ENCODE measurements around the gene ZNF638.

The ZNF638 gene

GRCh38 chr2:71474116-71474743 lies 142.6 kb downstream of the ZNF638 start:
- FAIRE-seq, result no peak

- no peak for FAIRE-seq
These were observed 143.3 kb downstream of the ZNF638 start for GRCh38 chr2:71474744-71475397.

- FAIRE-seq, result no peak
These were observed 144.9 kb downstream of the ZNF638 start for GRCh38 chr2:71476495-71476894.

- FAIRE-seq, result no peak
These were observed 145.7 kb downstream of the ZNF638 start for GRCh38 chr2:71477231-71477691.

GRCh38 chr2:71478806-71479205 lies 147.2 kb downstream of the ZNF638 start:
- no peak for FAIRE-seq

GRCh38 chr2:71479261-71479660 lies 147.7 kb downstream of the ZNF638 start:
- FAIRE-seq, result no peak

- no peak for FAIRE-seq
These were observed 149.5 kb downstream of the ZNF638 start for GRCh38 chr2:71481111-71481510.

GRCh38 chr2:71482055-71482454 lies 150.5 kb downstream of the ZNF638 start:
- FAIRE-seq, result no peak

- no peak for FAIRE-seq
These were observed 151.7 kb downstream of the ZNF638 start for GRCh38 chr2:71483246-71483645.

GRCh38 chr2:71484354-71484753 lies 152.8 kb downstream of the ZNF638 start:
- FAIRE-seq, result no peak

Data from colon (tissue), 2 donors.